Stomach smooth muscle (tissue), 2 donors: Measurements from ENCODE around the gene GRIN1.

Experiments used
- H3K27ac ChIP-seq: one replicate; pipeline ENCODE4 v1.7.0; 2013; ENCODE audit warnings: mild to moderate bottlenecking, low read length, inconsistent platforms
- H3K27me3 ChIP-seq, 2 donors: one replicate each; pipeline ENCODE4 v1.7.0; 2013; ENCODE audit warnings: low read length in 2 of 2; ENCODE audit not compliant: insufficient read depth in 2 of 2, control insufficient read depth in 1 of 2
- H3K36me3 ChIP-seq, 2 donors: one replicate each; pipeline ENCODE4 v1.7.0; 2013; ENCODE audit warnings: low read length in 2 of 2; ENCODE audit not compliant: control insufficient read depth in 2 of 2, insufficient read depth in 2 of 2
- H3K4me1 ChIP-seq: one replicate; pipeline ENCODE4 v1.7.0; 2013; ENCODE audit warnings: low read length; ENCODE audit not compliant: control insufficient read depth, insufficient read depth
- H3K4me3 ChIP-seq, 2 donors: one replicate each; pipeline ENCODE4 v1.7.0; 2013; ENCODE audit warnings: low read length in 2 of 2
- H3K9ac ChIP-seq, 2 donors: one replicate each; pipeline ENCODE4 v1.7.0; 2013; ENCODE audit warnings: low read length in 2 of 2, mild to moderate bottlenecking in 1 of 2
- H3K9me3 ChIP-seq, 2 donors: one replicate each; pipeline ENCODE4 v1.7.0; 2013; ENCODE audit warnings: low read length in 2 of 2; ENCODE audit not compliant: control insufficient read depth in 2 of 2
- donor health status: healthy.
- donor health status: Pancreatic carcinoma.

Gene GRIN1

DNA sequence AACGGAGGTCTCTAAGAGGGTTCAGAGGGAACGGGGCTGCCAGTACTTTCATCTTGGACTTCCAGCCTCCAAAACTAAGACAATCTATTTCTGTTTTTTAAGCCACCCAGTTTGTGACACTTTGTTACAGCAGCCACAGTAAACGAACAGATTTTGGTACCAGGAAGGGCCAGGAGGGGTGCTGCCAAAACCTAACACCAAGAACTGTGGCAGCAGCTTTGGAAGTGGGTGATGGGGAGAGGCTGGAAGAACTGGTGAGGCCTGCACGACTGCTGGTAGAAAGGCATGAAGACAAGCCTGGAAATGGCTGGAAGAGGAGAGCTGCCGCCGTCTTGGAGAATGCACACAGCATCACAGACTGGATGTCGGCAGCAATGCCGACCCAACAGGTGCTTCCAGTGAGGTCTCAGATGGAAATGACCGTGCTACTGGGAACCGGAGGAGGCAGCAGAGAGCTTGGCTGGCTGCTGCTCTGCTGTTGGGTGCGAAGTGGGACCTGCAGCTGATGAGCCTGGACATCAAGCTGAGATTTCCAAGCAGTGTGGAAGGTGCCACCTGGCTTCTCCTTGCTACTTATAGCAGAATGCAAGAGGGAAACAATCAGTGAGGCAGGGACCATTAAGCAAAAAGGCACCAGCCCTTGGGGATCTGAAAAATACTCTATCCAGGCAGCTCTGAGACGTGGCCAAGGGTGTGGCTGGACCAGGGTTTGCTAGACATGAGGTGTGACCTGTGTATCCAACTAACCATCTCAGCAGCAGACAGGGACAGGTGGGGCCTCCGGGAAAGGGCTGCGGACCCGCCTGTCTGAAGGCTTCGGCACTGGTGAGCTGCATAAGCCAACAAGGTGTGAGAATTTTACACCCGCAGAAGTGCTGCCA, 37.6 kb downstream of the GRIN1 start:
- Histone ChIP-seq H3K4me3 (no peak overlapping the region), H3K9me3 (no peaks in the 10 kb centered on the region), H3K9ac (no peak overlapping the region), H3K27ac (no peak overlapping the region), H3K36me3 (peaks cover 0 to 19% of the 10 kb centered on the region in 2 donors), H3K4me1 (no peaks in the 10 kb centered on the region), H3K27me3 (peaks cover 0 to 4% of the 10 kb centered on the region in 2 donors)

GRCh38 chr9:137178201-137178938, 39.4 kb downstream of the GRIN1 start:
- Histone ChIP-seq H3K4me1 (no peaks in the 10 kb centered on the region), H3K27ac (no peak overlapping the region), H3K9ac (no peak overlapping the region), H3K27me3 (peaks cover 0 to 2% of the 10 kb centered on the region in 2 donors), H3K4me3 (no peak overlapping the region), H3K36me3 (peaks cover 5 to 32% of the 10 kb centered on the region in 2 donors), H3K9me3 (no peaks in the 10 kb centered on the region)

DNA sequence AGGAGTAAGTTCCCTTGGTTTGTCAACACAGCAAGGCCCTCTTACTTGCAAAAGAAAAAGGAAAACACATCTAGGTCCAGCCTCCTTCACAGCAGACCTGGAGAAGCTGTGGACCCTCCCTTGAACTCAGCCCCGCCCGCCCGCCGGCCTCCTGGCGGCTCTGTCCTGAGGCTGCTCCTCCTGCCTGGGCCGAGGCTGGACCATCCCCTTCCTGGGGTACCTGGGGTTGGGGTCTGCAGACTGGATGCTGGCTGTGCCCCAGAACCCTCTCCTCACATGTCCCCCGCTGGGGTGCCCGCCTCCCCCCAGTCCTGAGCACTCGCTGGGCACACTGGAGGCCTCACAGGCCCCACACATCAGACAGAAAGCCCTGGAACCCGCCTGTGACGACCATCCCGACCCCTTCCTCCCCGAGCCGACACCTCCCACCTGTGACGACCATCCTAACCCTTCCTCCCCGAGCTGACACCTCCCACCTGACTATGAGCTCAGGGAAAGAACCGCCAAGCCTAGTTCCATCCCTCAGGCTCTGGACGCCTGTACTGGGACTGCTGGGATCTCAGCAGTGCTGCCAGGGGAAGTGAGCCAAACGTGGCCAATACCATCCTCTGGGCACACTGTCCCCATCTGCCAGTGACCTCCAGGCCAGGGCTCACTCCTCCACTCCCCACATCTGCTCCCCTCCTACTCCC, 40.1 kb downstream of the GRIN1 start:
- Histone ChIP-seq H3K9ac (no peak overlapping the region), H3K27ac (no peak overlapping the region), H3K9me3 (no peaks in the 10 kb centered on the region), H3K4me1 (no peaks in the 10 kb centered on the region), H3K36me3 (peaks cover 12 to 39% of the 10 kb centered on the region in 2 donors), H3K4me3 (no peak overlapping the region), H3K27me3 (peaks cover 0 to 2% of the 10 kb centered on the region in 2 donors)

DNA sequence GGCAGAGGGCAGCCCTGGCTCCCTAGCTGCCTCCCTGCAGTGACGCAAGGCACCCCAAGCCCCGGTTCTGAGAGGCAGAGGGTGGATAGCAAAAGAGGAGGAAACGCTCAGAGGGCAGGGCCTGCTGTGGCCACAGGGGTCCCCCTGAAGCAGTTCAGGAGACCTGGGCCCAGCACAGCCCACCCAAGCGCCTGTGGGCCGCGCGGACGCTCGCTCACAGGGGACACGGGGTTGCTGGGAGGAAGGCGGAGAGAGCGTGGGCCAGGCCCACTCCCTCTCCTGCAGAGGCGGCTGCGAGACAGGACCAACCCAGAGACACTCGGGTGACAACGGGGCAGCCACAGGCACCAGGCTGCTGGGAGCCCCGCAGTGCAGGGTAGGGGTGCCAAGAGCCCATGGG, 40.8 kb downstream of the GRIN1 start:
- Histone ChIP-seq H3K9ac (no peak overlapping the region), H3K27me3 (no peaks in the 10 kb centered on the region), H3K9me3 (no peaks in the 10 kb centered on the region), H3K4me1 (no peaks in the 10 kb centered on the region), H3K4me3 (no peak overlapping the region), H3K36me3 (peaks cover 12 to 46% of the 10 kb centered on the region in 2 donors), H3K27ac (no peak overlapping the region)

DNA sequence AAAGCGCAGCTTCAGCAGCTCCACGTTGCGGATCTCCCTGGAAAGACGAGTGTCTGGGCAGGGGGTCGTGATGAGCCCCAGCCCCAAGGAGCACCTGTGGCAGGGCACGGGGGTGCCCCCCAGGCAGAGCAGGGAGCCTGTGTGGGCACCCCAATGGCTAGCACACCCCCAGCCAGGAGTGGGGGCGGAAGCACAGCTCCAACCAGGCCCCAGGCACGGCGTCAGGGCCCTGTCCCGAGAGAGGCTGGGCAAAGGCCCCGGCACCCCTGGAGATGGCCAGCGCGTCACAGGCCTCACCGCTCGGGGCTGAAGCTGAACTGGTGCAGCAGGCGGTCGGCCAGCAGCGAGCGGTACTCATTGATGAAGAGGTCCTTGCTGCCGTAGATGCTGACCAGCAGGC, 41.5 kb downstream of the GRIN1 start:
- Histone ChIP-seq H3K9ac (no peak overlapping the region), H3K9me3 (no peaks in the 10 kb centered on the region), H3K4me1 (peaks cover 2% of the 10 kb centered on the region), H3K4me3 (no peak overlapping the region), H3K27ac (no peak overlapping the region), H3K36me3 (peaks cover 13 to 48% of the 10 kb centered on the region in 2 donors), H3K27me3 (no peaks in the 10 kb centered on the region)

GRCh38 chr9:137181680-137182079, 42.7 kb downstream of the GRIN1 start:
- Histone ChIP-seq H3K36me3 (peaks cover 17 to 56% of the 10 kb centered on the region in 2 donors), H3K4me3 (no peak overlapping the region), H3K4me1 (peaks cover 13% of the 10 kb centered on the region), H3K9ac (no peak overlapping the region), H3K9me3 (no peaks in the 10 kb centered on the region), H3K27me3 (no peaks in the 10 kb centered on the region), H3K27ac (no peak overlapping the region)

DNA sequence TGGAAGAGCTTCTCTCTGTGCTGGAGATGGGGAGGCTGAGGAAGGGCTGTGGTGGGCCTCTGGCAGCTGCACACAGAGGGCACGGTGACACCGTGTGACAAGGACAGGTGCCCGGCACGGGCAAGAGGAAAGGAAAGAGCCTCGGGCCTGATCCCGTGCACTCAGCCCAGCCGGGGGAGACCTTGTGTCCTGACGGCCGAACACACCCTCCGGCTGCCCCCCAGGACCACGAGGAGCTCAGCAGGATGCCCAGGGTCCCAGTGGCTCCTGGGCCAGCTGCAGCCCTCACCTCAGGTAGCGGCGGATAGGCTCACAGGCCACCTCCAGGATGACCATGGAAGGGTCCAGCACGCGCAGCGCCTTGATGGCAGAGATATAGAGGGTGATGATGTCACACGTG, 43.9 kb downstream of the GRIN1 start:
- Histone ChIP-seq H3K27ac (no peak overlapping the region), H3K27me3 (no peaks in the 10 kb centered on the region), H3K9me3 (no peaks in the 10 kb centered on the region), H3K4me3 (no peak overlapping the region), H3K9ac (no peak overlapping the region), H3K36me3 (peaks cover 20 to 60% of the 10 kb centered on the region in 2 donors), H3K4me1 (peaks cover 24% of the 10 kb centered on the region)

GRCh38 chr9:137183980-137184595, 45.1 kb downstream of the GRIN1 start:
- H3K36me3 ChIP-seq = peaks cover 20 to 60% of the 10 kb centered on the region in 2 donors
- H3K27ac ChIP-seq = no peak overlapping the region
- no peak overlapping the region for H3K4me3 ChIP-seq

DNA sequence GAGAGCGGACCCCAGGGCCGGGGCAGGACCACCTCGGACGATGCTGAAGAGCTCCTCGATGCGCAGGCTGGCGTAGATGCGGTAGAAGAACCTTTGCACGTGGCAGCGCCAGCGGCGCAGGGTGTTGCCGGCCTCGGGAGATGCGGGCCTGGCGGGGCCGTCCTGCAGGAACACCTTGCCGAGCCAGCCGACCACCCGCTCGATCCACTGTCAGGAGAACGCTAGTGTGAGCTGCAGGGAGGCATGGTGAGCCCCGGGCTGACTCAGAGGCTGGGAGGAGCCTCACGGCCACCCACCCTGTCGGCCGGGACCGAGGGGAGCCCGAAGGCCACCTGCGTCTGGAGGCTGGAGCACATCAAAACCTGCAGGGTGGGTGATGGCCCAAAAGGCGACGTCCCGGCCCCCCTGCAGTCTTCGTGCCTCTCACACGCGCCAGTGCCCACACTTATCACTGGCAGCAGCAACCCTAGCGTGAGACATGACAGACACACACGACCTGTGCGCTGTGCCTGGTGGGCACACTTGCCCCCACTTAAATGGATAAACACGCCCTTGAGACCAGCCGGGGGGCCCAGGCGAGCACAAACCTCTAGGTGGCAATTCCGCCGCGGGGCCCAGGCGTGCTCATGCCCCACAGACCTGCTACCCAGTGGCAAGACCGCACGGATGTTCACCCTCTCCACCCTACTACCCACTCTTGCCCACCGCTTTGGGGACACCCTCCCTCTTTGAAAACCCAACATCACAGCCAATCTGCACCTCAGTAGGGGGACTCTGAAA, 46.1 kb downstream of the GRIN1 start:
- H3K27me3 ChIP-seq = no peaks in the 10 kb centered on the region
- no peak overlapping the region for H3K9ac ChIP-seq
- no peaks in the 10 kb centered on the region for H3K9me3 ChIP-seq
- H3K36me3 ChIP-seq = peaks cover 23 to 51% of the 10 kb centered on the region in 2 donors
- peaks cover 39% of the 10 kb centered on the region for H3K4me1 ChIP-seq
- H3K4me3 ChIP-seq = no peak overlapping the region
- no peak overlapping the region for H3K27ac ChIP-seq

More at GRCh38 chr9:137183980-137184595, 45.1 kb downstream of the GRIN1 start:
- Histone ChIP-seq H3K9me3 (no peaks in the 10 kb centered on the region), H3K27me3 (no peaks in the 10 kb centered on the region), H3K9ac (no peak overlapping the region), H3K4me1 (peaks cover 29% of the 10 kb centered on the region)

DNA sequence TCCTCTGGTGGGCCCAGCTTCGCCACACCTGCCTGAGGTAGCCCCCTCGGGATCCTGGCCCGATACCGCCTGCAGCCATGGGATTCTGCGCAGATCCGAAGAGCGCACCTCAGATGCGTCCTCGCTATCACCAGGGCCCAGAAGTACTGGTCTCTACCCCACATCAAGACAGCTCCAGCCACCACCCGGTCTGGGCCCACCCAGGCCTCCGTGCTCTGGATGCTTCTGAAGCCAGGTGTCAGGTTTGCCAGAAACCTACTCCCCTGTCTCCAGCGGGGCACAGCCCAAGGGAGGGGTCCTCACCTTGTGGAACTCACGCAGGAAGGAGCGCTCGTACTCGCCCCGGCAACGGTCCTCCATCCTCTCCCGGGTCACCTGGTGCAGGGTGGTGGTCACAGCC, 47.0 kb downstream of the GRIN1 start:
- Histone ChIP-seq H3K27ac (no peak overlapping the region), H3K4me1 (peaks cover 46% of the 10 kb centered on the region), H3K4me3 (no peak overlapping the region), H3K27me3 (no peaks in the 10 kb centered on the region), H3K36me3 (peaks cover 25 to 45% of the 10 kb centered on the region in 2 donors), H3K9me3 (no peaks in the 10 kb centered on the region), H3K9ac (no peak overlapping the region)
